NCI-H2107 treated with DMSO at 0.1 percent for 48 hours (cell line): ENCODE measurements around the gene SETD3.

Experiments used
- DNase-seq: peaks from one replicate; lab custom pipeline; 2025; ENCODE audit not compliant: unreplicated experiment; lab: John Stamatoyannopoulos, UW

The SETD3 gene

DNA sequence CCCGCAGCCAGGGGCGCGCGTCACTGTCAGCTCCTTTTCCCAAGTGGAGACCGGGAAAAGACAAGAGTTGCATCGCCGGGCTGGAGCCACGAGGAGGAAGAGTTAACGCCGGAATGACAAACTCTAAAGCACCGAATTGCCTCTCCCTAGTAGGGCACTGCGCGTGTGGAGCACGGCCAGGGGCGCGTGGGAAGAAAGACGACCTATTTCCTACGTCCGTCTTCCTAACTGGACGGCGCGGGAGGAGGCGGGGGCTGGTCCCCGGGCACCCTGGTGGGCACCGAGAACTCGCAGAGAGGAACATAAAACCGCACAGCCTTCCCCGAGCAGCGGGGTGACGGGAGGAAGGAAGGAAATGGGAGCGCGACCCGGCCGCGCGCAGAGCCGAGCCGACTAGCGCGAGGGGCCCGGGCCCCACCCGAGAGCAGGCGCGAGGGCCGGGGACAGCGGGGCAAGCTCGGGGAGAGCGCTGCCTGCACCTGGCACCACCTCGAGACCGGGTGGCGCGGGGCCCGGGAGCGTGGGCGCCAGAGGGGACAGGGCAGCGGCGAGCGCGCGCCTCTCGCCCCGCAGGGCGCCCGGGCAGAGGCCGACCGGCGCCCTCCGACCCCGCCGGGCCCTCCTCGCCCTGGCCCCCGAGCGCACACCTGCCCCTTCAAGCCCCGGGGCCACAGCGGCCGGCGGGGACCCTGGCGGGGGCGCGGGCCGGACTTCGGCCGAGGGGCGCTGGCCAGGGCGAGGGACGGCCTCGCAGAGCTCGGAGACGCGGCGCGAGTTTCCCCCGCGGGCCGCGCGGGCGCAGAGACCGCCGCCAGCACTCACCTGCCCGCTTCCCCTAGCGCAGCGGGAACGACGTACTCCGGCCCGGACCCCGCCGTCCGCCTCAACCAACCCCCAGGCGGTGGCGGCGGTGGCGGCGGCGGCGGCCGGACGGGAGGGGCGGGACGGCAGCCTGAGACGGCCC lies at the start of gene SETD3:
Gene SETD3, minus strand, starts transcription at position 954 of the 964 bp plus-strand sequence. CDS start 15,054 bp downstream, outside the sequence.
- no peak for DNase-seq

GRCh38 chr14:99529899-99530298 lies 49.2 kb upstream of the SETD3 start:
- no peak for DNase-seq

DNA sequence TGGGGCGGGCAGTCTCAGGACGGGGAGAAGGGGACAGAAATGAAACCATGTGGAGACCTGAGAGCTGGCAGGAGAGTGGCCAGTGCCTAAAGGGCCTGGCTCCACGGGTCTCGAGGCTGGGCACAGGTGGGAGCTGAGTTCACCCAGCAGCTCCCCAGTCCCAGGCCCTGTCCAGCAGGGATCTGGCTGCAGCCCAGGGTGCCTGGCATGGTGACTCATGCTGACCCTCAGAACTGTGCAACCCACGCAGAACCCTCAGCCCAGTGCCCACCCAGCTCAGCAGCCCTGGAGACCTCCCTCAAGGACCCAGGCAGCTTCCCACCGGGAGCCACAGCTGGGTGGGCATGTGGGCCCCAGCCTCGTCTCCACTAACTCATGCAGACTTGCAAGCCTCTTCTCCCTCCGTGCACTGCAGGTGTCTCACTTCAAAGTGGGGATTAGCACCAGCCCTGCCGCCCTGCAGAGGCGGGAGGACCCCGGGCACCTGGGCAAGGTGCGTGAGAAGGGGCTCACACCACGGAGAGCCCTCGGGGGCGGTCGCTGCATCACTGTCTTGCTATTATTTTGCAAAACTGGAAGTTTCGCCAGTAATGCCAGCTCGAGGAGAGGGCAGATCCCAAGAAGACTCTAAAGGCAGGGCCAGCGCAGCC lies 46.9 kb upstream of the SETD3 start:
- no peak for DNase-seq

DNA sequence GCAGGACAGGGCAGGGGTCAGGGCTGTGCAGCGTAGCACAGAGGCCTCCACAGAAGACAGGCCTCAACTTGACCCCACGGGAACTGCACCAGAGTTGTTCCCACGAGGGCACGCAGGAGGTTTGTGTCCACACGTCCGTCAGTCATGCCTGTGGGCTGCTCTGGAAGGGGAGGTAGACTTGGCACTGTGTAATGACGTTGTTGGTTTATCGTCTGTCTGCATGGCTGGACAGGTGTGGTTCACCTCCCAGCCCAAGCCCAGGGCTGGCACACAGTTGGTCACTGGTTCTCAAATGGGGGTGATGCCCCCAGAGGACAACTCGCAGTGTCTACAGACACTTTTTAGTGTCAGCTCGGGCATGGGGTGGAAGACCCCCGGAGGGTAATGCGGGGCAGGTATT lies 46.4 kb upstream of the SETD3 start:
- no peak for DNase-seq

DNA sequence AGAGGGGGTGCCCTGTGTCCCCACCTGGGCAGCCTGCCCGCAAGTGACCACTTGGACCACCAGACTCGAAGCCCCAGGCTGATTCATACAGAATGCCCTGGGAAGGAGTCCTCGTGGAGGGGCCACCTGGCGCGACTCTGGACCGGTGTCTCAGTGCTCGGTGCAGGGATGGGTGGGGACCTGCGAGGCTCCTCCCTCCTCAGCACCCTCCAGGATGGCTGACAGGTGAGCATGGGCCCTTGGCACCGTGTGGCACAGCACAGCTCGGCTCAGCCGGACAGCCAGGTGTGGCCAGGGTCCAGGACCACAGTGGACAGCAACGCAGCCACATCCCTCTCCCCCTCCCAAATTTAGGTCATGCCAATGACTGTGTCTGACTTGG lies 45.0 kb upstream of the SETD3 start:
- DNase-seq, result no peak

DNA sequence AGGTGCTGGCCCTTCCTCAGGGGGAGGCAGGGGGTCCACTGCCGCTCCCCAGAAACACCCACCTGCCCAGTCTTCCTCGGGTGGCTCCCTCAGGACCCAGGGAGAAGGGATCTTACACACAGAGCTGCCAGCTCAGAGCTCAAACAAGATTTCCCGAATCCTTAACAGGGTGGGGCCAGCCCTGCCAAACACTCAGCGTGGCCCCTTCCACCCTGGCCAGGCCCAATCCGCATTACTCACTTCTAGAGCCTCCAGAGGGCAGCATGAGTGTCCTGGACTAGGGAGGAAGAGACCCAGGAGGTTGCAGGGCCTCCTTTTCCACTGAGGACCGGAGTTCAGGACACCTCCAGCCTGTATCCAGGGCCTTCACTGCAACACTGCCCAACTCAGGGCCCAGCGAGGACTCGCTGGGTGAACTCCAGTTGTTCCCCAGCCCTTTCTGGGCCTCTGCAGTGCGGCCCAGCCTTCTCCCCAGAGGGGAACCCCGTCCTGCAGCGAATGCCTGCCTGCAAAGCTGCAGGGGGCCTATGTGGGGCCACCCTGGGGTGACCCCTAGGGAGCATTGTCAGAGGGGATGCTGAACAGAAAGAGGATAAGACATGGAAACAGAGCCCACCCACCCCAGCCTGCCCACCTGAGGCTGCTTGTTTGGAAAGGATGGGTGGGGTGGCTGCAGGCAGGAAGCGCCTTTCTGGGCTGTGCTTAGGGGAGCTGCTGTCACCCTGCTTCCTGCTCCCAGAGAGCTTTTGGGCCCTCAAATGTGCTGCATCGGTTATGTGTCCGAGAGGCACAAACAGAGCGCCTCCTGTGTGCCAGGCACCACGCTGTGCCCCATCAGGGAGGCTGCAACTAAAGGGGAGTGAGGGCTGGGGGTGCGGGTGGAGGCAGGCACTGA lies 44.4 kb upstream of the SETD3 start:
- no peak for DNase-seq

- DNase-seq, result no peak
Observed at GRCh38 chr14:99524091-99524661, 43.5 kb upstream of the SETD3 start.

- no peak for DNase-seq
Observed at GRCh38 chr14:99523704-99524055, 43.0 kb upstream of the SETD3 start.

DNA sequence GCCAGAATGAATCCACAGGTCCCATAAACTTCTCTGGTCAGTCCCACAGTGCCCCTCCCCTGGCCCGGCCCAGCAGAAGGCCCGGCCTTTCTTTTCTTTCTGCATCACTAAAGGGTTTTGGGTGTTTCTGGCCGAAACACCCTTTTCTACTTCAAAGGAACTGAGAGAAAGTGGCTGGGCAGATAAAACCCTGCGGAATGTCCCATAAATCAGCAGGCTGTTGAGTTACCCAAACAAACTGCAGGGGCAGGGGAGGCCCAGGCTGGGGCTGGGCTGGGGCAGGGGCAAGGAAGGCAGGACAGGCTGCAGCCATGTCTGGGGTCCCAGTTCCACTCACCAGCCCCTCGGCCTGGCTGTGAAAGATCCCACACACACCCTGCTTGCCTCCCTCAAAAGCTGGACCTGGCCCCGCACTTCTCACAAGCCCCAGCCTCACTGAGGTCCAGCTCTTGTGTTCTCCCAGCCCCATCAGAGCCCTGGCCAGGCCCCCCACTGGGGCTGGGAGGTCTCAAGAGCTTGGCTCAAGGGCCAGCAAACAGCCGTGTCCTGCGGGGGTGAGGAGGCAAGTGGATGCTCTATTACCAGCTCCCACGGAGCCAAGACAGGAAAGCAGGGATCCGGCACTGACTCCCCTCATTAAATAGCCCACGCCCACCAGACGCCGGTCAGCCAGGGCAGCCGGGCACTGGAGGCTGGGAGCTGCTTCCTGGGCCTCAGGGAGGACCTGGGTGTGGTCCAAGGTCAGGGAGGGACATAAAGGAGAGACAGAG lies 42.5 kb upstream of the SETD3 start:
- no peak for DNase-seq

- no peak for DNase-seq
Observed at GRCh38 chr14:99522457-99522891, 41.8 kb upstream of the SETD3 start.

GRCh38 chr14:99522025-99522401 lies 41.4 kb upstream of the SETD3 start:
- DNase-seq, result no peak

- DNase-seq, result no peak
Observed at GRCh38 chr14:99521176-99522024, 40.7 kb upstream of the SETD3 start.

DNA sequence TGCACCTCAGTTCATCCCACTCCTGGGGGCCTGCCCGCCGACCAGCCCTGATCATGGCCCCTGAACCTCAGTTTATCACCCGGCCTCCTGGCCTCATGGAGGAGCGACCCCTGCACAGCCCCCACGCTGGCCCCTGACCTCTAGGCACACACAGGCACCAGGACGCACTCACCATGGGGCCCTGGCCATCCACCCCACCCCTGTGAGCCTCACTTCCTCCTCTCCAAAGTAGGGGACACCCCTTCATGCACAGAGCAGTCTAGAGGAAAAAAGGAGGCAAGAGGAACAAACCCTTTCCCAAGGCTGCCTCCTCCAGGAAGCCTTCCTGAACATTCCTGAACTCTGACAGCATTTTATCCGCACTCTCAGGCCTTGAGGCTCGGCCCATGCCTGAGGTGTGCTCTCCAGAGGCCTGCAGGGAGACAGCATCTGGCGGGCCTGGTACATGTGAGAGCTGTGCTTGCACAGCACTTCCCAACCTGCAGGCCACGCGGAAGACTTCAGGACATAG lies 40.0 kb upstream of the SETD3 start:
- no peak for DNase-seq

DNA sequence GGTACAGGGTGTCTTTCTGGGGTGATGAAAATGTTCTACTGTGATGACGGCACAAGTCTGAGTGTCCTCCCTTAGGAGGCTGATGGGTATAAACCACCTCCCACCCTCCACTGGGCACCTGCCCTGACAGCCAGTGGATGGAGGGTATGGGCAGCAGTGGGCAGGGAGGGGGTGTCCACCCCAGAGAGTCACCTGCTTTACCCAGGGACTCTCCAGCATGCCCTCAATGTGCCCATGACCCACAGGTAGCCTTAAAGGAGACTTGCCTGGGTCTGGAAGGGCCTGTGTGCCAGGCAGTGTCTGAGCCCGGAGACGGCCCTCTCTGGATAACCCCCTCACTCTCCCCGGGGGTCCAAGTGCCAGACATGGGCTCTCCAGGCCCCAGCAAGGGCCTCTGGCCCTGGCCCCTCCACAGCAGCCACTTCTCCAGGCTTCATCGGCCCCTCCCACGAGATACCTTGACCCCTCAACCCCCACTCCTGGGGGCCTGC lies 39.3 kb upstream of the SETD3 start:
- no peak for DNase-seq

DNA sequence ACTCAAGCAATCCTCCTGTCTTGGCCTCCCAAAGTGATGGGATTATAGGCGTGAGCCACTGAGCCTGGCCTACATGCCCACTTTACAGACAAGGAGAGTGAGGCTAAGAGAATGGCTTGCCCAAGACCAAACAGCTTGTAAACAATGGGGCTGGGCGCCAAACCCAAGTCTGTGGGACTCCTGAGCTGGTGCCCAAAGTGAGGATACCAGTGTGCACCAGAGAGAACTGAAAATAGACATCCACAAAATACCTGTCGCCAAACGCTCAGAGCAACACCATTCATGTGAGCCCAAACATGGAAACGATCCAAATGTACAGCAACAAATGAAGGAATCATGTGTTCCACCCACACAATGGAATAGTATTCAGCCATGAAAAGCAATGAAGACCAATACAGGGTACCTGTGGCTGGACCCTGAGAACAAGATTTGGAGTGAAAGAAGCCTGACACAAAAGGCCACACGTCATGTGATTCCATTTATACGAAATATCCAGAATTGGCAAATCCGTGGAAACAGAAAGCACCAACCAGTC lies 38.8 kb upstream of the SETD3 start:
- DNase-seq, result no peak

DNA sequence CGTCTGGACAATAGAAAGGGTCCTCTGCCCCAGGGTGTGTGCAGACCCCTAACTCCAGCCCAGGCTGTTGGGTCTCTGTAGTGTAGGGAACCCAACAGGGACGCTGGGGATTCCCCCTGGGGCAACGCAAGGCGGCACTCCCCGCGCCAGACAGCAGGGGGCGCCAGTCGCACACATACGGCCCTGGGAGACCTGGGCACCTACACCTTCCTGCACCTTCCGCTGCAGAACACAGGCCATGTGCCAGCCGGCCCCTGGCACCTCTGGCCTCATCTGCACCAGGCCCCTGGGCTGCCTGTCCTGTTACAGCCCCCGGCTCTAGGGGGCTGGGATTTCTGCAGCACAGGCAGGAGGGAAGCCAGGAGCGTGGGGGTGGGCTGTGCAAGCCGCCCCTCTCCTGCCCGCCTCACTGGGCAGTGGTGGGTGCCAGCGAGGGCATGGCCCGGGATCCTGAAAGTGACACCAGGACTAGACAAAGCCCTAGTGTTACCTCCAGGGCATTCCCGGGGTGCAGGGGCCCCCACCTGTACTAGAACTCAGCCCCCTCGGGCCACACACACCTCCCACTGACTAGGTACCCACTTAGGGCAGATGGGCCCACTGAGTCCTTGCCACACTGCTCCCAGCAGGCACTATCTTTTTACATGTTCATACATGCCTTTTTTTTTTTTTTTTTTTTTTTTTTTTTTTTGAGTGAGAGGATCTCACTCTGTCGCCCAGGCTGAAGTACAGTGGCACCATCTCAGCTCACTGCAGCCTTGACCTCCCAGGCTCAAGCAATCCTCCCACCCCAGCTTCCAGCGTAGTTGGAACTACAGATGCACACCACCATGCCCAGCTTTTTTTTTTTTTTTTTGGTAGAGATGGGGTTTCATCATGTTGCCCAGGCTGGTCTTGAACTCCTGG lies 38.0 kb upstream of the SETD3 start:
- DNase-seq, result peak; percentile 40

GRCh38 chr14:99517643-99518381 lies 37.2 kb upstream of the SETD3 start:
- no peak for DNase-seq
